ENCODE data around the gene UXT. TPM values are rescaled to one million over a fixed set of nuclear protein-coding genes. Genes with fewer than 3 reads are reported as not detected.

The UXT gene
- total RNA-seq, 1 experiment from 2014 or later = 129 TPM

- TF ChIP-seq CTCF (IDR thresholded peaks at IDR 0.05) (no peak), POLR2AphosphoS5 (IDR thresholded peaks at IDR 0.05; ENCODE audit: low read depth, low read length) (no peak)
- in situ Hi-C loops (cut with HindIII; ENCODE audit: low pct_unique_long_range_greater_than_20kb, low sequenced_read_pairs) (no loop called here), intact Hi-C loops (cut with micrococcal nuclease; ENCODE audit: unreplicated experiment) (no loop called here)
- ChIA-PET POLR2A (no interaction called here), CTCF (no interaction called here)
- H3K36me3 ChIP-seq (ENCODE audit: control insufficient read depth, insufficient read depth, low read length) = no peaks in the 10 kb centered on the region
- no peak overlapping the region for H3K4me3 ChIP-seq (ENCODE audit: low read depth in 2 of 2, low read length in 2 of 2)
- no TSS peak for BruUV-seq (replicated peaks)
- no peak overlapping the region for H3K27ac ChIP-seq (ENCODE audit: low read length)
- no peak for ATAC-seq
- peaks cover 2% of the 10 kb centered on the region; the same call in 1 of the 2 replicates for H3K4me1 ChIP-seq (ENCODE audit: control insufficient read depth, insufficient read depth, low read length)
- DNase-seq (ENCODE audit: low read depth, low spot score) = no peak
- no peaks in the 10 kb centered on the region for H3K9me3 ChIP-seq (ENCODE audit: control insufficient read depth, insufficient read depth, low read depth, low read length)
- H3K27me3 ChIP-seq (ENCODE audit: control insufficient read depth, insufficient read depth, low read length) = no peaks in the 10 kb centered on the region
These were observed 46.6 kb downstream of the UXT start for GRCh38 chrX:47612418-47612817.

DNA sequence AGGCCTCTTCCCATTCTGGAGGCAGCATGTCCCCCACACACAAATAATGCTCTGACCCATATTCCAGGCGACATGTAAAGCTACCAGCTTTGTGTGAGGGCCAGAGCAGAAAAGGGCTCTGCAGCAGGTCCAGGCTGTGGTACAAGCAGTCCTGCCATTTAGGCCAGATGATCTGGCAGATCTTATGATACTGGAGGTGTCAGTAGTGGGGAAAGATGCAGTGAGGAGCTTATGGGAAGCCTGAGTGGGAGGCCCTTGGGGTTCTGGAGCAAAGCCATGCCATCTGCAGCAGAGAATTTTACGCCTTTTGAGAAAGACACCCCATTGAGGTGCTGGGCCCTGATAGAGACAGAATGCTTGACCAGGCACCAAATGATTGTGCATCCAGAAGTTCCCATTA lies 47.1 kb downstream of the UXT start:
- POLR2A ChIA-PET = no interaction called here
- intact Hi-C loops (cut with micrococcal nuclease; ENCODE audit: unreplicated experiment) = no loop called here

More for the DNA sequence above, 47.1 kb downstream of the UXT start:
- Histone ChIP-seq H3K36me3 (ENCODE audit: control insufficient read depth, insufficient read depth, low read length) (no peaks in the 10 kb centered on the region), H3K9me3 (ENCODE audit: control insufficient read depth, insufficient read depth, low read depth, low read length) (no peaks in the 10 kb centered on the region), H3K27me3 (ENCODE audit: control insufficient read depth, insufficient read depth, low read length) (no peaks in the 10 kb centered on the region), H3K4me3 (ENCODE audit: low read depth in 2 of 2, low read length in 2 of 2) (no peak overlapping the region), H3K27ac (ENCODE audit: low read length) (no peak overlapping the region), H3K4me1 (ENCODE audit: control insufficient read depth, insufficient read depth, low read length) (peaks cover 2% of the 10 kb centered on the region; the same call in 1 of the 2 replicates)
- TF ChIP-seq REST (IDR thresholded peaks at IDR 0.05; ENCODE audit: insufficient read depth in 1 of 2, low read depth in 2 of 2, low read length in 1 of 2) (no peak), SIN3A (IDR thresholded peaks at IDR 0.05; ENCODE audit: borderline replicate concordance, insufficient read depth, low read depth, low read length) (no peak), CTCF (IDR thresholded peaks at IDR 0.05) (no peak), TCF7L2 (IDR thresholded peaks at IDR 0.05; ENCODE audit: low read depth, low read length) (no peak), POLR2AphosphoS5 (IDR thresholded peaks at IDR 0.05; ENCODE audit: low read depth, low read length) (no peak)
- DNase-seq (ENCODE audit: low read depth, low spot score) (no peak), ATAC-seq (no peak)
- in situ Hi-C loops (cut with HindIII; ENCODE audit: low pct_unique_long_range_greater_than_20kb, low sequenced_read_pairs) = no loop called here
- CTCF ChIA-PET = no interaction called here
- no TSS peak for BruUV-seq (replicated peaks)

All from Panc1 (cell line).